Measurements from ENCODE around the gene KDM2A.

The KDM2A gene

DNA sequence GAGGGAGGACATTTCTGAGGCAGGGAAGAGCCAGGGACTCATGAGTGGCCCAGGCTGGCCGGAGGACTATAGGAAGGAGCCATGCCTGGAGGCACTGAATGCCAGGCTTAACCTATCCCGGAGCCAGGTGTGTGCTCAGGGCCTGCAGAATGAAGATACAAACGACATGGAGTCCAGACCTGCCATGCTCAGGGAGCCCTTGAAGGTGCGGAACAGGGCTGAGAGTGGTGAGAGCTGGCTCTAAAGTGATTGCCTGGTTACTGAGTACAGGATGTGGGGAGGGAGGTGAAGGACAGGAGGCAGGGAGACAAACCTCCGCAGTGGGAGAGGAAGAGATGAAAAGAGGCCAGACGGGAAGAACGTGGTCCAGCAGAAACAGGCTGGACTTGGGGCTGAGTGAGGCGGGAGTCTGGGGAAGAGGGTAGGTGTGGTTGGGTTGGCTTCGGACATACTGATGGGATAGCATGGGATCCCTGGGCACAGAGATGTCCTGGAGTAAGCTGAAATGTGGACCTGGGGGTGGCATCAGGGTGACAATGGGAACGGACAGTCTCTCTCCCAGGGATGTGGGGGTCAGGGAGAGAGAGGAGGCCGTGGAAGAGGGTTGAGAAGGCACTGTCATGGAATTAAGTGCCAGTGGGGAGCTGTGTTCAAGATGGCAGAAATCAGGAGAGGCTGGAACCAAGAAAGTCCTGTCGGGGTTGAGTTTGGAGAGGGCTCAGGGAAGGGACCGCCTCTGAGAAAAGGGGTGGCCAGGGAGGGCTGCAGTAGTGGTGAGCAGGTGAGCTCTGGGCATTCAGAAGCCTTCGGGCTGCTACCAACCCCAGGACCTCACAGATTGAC is 168.5 kb downstream of the KDM2A start:
- FAIRE-seq = no peak

DNA sequence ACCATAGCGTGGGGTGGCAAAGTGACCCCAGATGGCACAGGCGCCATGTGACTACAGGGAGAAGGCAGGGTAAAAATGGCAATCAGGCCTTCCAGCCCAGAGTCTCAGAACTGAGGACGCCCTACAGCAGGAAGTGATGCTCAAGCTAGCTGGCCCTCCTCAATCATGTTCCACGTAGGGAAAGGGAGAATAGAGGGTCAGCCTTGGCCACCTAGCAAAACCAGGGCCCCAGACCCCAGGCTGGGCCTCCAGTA is 169.1 kb downstream of the KDM2A start:
- FAIRE-seq = no peak

DNA sequence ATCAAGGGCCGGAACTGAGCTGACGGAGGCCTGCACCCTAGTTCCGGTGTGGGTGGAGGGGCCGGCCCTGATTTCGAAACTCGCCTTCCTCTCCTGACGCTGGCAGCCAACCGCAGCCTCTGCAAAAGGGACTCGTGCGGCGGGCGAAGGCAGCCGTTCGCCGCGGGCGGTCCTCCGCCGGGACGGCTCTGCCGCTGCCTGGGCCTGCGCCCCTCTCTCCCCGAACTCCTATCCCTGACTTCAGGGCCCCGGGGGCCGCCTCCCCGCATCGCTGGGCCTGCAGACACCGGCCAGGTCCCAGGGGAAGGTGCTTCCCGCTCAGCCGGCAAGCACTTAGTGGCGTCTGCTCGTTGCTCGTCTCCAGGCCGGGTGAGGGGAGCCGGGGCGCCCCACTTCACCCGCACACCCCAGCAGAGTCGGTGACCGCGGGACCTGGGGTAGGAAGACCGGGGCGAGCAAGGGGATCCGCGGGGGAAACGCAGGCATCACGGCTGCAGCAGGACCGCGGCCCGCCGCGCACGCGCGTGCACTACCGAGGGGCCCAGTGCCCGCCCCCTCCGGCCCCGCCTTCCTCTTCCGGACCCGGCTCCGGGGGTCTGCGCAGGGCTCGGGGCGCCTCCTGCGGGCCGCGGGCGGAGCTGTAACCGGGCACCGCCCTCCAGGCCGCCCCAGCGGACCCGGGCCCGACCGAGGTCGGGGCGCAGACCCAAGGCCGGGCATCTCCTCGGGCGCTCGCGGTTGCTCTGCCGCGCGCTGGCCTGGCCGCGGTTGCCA is 169.6 kb downstream of the KDM2A start:
- no peak for FAIRE-seq

GRCh38 chr11:67289226-67289650 is 170.2 kb downstream of the KDM2A start, which contains the start of gene ANKRD13D:
Gene ANKRD13D (plus strand): TSS chr11:67289303. CDS start chr11:67289461, 158 bp downstream.
- no peak for FAIRE-seq

- FAIRE-seq = no peak
Measured at GRCh38 chr11:67289651-67290479, 170.8 kb downstream of the KDM2A start.

DNA sequence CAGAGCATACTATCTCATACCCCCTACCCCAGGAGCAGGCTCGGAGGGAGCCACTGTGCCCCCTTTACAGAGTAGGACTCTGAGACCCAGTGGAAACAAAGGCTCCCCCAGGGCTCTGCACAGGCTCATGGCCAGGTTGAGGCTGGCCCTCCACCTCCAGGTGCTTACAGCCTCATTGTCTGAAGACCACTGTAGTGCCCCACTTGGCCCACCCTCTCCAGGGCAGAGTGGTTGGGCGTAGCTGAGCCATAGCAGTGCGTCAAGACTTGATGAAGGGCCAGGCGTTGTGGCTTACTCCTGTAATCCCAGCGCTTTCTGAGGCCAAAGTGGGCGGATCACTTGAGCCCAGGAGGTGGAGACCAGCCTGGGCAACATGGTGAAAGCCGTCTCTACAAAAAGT is 171.7 kb downstream of the KDM2A start:
- FAIRE-seq = no peak

- FAIRE-seq = no peak
Measured at GRCh38 chr11:67291481-67292381, 172.7 kb downstream of the KDM2A start.

DNA sequence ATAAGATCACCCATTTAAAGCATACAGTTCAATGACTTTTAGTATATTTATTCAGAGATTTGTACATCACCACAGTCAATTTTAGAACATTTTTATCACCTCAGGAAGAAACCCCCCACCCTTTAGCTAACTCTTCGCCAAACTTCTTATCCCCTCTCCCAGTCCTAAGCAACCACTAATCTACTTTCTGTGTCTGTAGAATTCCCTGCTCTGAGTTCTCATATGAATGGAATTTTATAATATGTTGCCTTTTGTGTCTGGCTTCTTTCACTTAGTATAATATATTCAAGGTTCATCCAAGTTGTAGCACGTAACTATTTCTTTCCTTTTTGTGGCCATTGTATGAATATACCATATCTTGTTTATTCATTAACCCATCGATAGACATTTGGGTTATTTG is 173.6 kb downstream of the KDM2A start:
- FAIRE-seq = no peak

DNA sequence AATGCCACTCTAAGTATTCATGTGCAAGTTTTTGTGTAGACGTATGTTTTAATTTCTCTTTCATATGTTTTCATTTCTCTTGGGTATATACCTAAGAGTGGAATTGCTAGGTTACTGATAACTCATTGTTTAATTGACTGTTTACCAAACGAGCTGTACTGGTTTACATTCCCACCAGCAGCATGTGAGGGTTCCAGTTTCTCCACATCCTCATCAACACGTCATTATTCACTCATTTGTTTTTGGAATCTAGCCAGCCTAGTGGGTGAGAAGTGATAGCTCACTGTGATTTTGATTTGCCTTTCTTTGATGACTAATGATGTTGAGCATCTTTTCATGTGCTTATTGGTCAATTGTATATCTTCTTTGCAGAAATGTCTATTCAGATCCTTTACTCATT is 174.0 kb downstream of the KDM2A start:
- no peak for FAIRE-seq

- no peak for FAIRE-seq
Measured at GRCh38 chr11:67295846-67296245, 176.8 kb downstream of the KDM2A start.

- no peak for FAIRE-seq
Measured at GRCh38 chr11:67298786-67299185, 179.7 kb downstream of the KDM2A start.

- FAIRE-seq = no peak
Measured at GRCh38 chr11:67299471-67300191, 180.6 kb downstream of the KDM2A start.

GRCh38 chr11:67300256-67300755 is 181.2 kb downstream of the KDM2A start:
- no peak for FAIRE-seq

GRCh38 chr11:67300756-67301312 is 181.8 kb downstream of the KDM2A start:
- no peak for FAIRE-seq

GRCh38 chr11:67301313-67301921 is 182.4 kb downstream of the KDM2A start:
- no peak for FAIRE-seq

DNA sequence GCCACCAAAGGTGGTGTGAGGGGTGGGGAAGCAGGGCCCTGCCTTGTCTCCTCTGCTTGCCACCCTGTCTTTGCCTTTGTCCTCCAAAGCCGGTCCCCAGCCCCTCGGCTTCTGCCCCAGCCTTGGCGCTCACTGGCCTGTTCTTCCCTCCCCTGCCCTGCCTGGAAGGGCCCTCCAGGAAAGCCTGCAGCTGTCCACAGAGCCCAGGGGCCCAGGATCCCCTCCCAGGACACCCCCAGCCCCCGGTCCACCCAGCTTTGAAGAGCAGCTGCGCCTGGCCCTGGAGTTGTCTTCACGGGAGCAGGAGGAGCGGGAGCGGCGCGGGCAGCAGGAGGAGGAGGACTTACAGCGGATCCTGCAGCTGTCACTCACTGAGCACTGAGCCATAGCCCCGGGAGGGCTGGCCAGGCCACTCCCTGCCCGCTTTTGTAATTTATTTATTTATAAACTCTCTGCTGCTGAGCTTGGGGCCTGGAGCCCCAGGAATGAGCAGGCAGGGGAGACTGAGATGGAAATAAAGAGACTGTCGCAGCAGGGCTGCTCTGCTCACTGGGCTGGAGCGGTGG is 183.0 kb downstream of the KDM2A start:
- no peak for FAIRE-seq

GRCh38 chr11:67302571-67303131 is 183.6 kb downstream of the KDM2A start:
- no peak for FAIRE-seq

GRCh38 chr11:67303132-67303834 is 184.2 kb downstream of the KDM2A start, which contains the start of gene SSH3:
Gene SSH3 (plus strand): TSS chr11:67303530. CDS start chr11:67303626, 96 bp downstream.
- FAIRE-seq = no peak

GRCh38 chr11:67303835-67304411 is 184.9 kb downstream of the KDM2A start:
- no peak for FAIRE-seq
